ENCODE measurements around the gene ANKRD33B. TPM values are rescaled to one million over a fixed set of nuclear protein-coding genes. Genes with fewer than 3 reads are reported as not detected.
"Not testable (repeated sequence)": the region's sequence is repeated elsewhere in the genome, so short reads cannot be mapped to it uniquely, and the experiment has no call there.

The ANKRD33B gene
- total RNA-seq = 0.80 and 0.84 TPM in 2 replicates
- long read RNA-seq = 0 reads

- no peak within 1 kb of the TSS for H3K27ac Mint-ChIP-seq (ENCODE audit: unreplicated experiment)
- TF ChIP-seq CTCF (conservative IDR thresholded peaks at IDR 0.05) = no peak
- peaks cover 9% of the 10 kb centered on the region for H3K4me1 Mint-ChIP-seq
- H3K27me3 Mint-ChIP-seq (ENCODE audit: low read depth) = peaks cover 82% of the 10 kb centered on the region
- H3K9me3 Mint-ChIP-seq = no peaks in the 10 kb centered on the region
- no peaks in the 10 kb centered on the region for H3K36me3 Mint-ChIP-seq (ENCODE audit: low read depth)
- H3K4me3 Mint-ChIP-seq = peak within 1 kb of the TSS; percentile 72
- peak; percentile 46 for DNase-seq (ENCODE audit: low read depth, low spot score)
Measured at GRCh38 chr5:10563945-10564837, at the start of gene ANKRD33B. ANKRD33B (plus strand) TSS chr5:10564070; CDS start chr5:10564468, 398 bp downstream.

GRCh38 chr5:10514572-10514971 lies 49.3 kb upstream of the ANKRD33B start:
- not testable (repeated sequence) for H3K27me3 Mint-ChIP-seq (ENCODE audit: low read depth); H3K27ac Mint-ChIP-seq (ENCODE audit: unreplicated experiment)

GRCh38 chr5:10515492-10515891 lies 48.4 kb upstream of the ANKRD33B start:
- no peak overlapping the region for H3K4me3 Mint-ChIP-seq
- peaks cover 2% of the 10 kb centered on the region for H3K36me3 Mint-ChIP-seq (ENCODE audit: low read depth)
- H3K4me1 Mint-ChIP-seq = peaks cover 18% of the 10 kb centered on the region
- TF ChIP-seq CTCF (conservative IDR thresholded peaks at IDR 0.05) = no peak
- no peaks in the 10 kb centered on the region for H3K27me3 Mint-ChIP-seq (ENCODE audit: low read depth)
- no peak for DNase-seq (ENCODE audit: low read depth, low spot score)
- peaks cover 5% of the 10 kb centered on the region for H3K9me3 Mint-ChIP-seq
- H3K27ac Mint-ChIP-seq (ENCODE audit: unreplicated experiment) = no peak overlapping the region

More at GRCh38 chr5:10514572-10514971, 49.3 kb upstream of the ANKRD33B start:
- not testable (repeated sequence) for DNase-seq (ENCODE audit: low read depth, low spot score); H3K4me3 Mint-ChIP-seq; H3K9me3 Mint-ChIP-seq; H3K36me3 Mint-ChIP-seq (ENCODE audit: low read depth)
- peaks cover 18% of the 10 kb centered on the region for H3K4me1 Mint-ChIP-seq

GRCh38 chr5:10518347-10518746 lies 45.5 kb upstream of the ANKRD33B start:
- H3K4me1 Mint-ChIP-seq = peaks cover 18% of the 10 kb centered on the region
- H3K27me3 Mint-ChIP-seq (ENCODE audit: low read depth) = no peaks in the 10 kb centered on the region
- peaks cover 10% of the 10 kb centered on the region for H3K9me3 Mint-ChIP-seq
- peaks cover 9% of the 10 kb centered on the region for H3K36me3 Mint-ChIP-seq (ENCODE audit: low read depth)
- H3K4me3 Mint-ChIP-seq = no peak overlapping the region
- H3K27ac Mint-ChIP-seq (ENCODE audit: unreplicated experiment) = peak overlapping the region; percentile 37
- DNase-seq (ENCODE audit: low read depth, low spot score) = no peak
- TF ChIP-seq CTCF (conservative IDR thresholded peaks at IDR 0.05) = no peak

GRCh38 chr5:10519729-10520128 lies 44.1 kb upstream of the ANKRD33B start:
- peaks cover 11% of the 10 kb centered on the region for H3K4me1 Mint-ChIP-seq
- DNase-seq (ENCODE audit: low read depth, low spot score) = no peak
- no peaks in the 10 kb centered on the region for H3K27me3 Mint-ChIP-seq (ENCODE audit: low read depth)
- H3K9me3 Mint-ChIP-seq = peaks cover 10% of the 10 kb centered on the region
- no peak overlapping the region for H3K4me3 Mint-ChIP-seq
- H3K27ac Mint-ChIP-seq (ENCODE audit: unreplicated experiment) = no peak overlapping the region
- peaks cover 9% of the 10 kb centered on the region for H3K36me3 Mint-ChIP-seq (ENCODE audit: low read depth)
- TF ChIP-seq CTCF (conservative IDR thresholded peaks at IDR 0.05) = no peak

- H3K36me3 Mint-ChIP-seq (ENCODE audit: low read depth) = peaks cover 9% of the 10 kb centered on the region
Measured at GRCh38 chr5:10520706-10521105, 43.2 kb upstream of the ANKRD33B start.

More at GRCh38 chr5:10520706-10521105, 43.2 kb upstream of the ANKRD33B start:
- Mint-ChIP-seq H3K4me3 (no peak overlapping the region), H3K27me3 (ENCODE audit: low read depth) (no peaks in the 10 kb centered on the region), H3K27ac (ENCODE audit: unreplicated experiment) (no peak overlapping the region), H3K9me3 (peaks cover 10% of the 10 kb centered on the region), H3K4me1 (peaks cover 11% of the 10 kb centered on the region)
- no peak for DNase-seq (ENCODE audit: low read depth, low spot score)
- no peak for TF ChIP-seq CTCF (conservative IDR thresholded peaks at IDR 0.05)

Data from neural crest cell (in vitro differentiated cells).